ENCODE data around the gene ESYT1.
"Not testable (repeated sequence)": the region's sequence is repeated elsewhere in the genome, so short reads cannot be mapped to it uniquely, and the experiment has no call there.

The ESYT1 gene

DNA sequence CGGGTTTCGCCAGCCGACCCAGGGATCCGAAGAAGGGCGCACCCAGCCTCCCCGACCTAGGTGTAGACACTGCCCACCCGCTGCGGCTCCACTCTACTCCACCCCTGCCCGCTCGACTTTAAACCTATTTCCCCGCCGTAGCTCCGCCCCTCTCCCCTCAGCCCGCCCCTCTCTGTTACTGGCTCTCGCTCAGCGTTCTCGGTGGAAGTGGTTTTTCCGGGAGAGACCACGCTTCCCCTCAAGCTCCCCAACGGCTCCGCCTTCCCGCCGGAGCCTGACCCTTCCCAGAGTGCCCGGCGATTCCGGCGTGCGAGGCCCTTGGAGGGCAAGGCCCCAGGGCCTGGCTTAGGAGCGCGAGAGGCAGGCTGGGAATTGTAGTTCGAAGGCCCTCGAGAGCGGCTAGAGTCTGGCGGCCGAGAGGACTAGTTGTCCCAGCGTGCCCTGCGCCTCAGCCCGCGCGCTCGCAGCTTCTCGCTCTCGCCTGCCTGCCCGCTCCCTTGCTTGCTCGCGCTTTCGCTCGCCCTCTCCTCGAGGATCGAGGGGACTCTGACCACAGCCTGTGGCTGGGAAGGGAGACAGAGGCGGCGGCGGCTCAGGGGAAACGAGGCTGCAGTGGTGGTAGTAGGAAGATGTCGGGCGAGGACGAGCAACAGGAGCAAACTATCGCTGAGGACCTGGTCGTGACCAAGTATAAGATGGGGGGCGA, 23.8 kb upstream of the ESYT1 start, which contains the start of gene PA2G4:
TSS of gene PA2G4 (plus strand) at position 451 of the 706 bp plus-strand sequence. CDS start at position 630, 179 bp downstream.
- peak; percentile 92 to 96 for DNase-seq (ENCODE audit: low read depth in 1 of 2, low spot score in 1 of 2)

DNA sequence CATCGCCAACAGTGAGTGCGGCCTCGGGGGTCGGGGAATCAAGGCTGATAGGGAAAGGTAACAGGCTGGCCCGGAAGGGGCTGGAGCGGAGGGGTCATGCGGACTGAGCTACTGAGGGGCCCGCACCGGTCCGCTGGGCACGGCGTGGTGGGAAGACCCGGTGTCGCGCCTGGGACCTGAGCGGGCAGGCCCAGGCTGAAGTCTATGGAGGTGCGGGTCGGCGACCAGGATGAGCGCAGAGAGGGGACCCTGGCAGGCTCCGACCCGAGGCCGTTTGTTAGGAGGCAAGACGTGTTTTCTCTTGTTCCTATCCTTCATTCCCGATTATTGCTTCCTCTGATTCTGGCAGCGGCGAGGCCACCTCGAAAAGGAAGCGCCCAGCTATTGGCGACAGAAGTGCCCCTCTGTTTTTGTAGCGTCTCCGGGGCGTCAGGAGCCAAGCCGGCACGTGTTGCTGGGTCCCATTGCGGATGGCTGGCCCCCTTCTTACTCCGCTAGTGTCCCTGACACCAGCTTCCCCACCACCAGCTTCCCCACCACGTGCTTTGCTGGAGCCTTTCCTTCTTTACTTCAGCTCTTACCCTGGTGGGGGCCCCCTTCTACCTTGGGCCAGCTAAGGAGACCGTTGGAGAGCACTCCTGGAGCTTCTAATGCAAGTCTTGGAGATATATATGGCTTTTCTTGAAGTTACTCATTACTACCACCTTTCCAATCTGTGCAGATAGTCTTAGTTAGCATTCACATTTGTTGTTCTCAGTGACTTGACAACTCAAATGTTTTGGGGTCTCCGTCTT, 23.1 kb upstream of the ESYT1 start:
- DNase-seq (ENCODE audit: low read depth in 1 of 2, low spot score in 1 of 2), result peak; percentile 23 to 25

DNA sequence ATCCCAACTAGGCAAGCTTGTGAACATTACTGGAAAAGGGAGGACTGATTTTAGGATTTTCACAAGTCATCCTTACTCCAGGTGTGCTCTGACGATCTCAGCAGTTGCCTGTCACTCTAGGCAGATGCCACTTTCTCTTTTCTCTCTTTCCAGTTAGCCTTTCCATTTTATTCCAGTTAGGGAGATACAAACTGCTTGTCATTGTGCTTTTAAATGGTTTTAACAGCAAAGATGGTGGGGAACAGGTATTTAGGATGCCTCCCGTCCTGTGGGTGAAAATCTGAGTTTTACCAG, 22.5 kb upstream of the ESYT1 start:
- DNase-seq (ENCODE audit: low read depth in 1 of 2, low spot score in 1 of 2), result no peak

DNA sequence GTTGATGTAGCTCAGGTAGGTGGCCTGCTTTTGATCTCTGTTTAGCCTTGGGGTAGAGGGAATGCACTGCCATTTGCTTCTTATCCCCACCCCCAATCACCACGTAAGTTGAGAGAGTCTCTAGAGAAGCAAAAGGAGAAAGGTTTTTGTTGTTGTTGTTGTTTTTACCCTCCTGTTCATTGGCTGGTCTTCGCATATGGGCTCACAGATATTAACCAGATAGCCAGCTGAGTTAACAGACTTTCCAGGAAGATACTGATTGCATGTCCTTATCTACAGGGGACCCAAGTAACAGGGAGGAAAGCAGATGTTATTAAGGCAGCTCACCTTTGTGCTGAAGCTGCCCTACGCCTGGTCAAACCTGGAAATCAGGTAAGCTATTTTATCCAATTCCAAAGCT, 20.8 kb upstream of the ESYT1 start:
- DNase-seq (ENCODE audit: low read depth in 1 of 2, low spot score in 1 of 2), result no peak

DNA sequence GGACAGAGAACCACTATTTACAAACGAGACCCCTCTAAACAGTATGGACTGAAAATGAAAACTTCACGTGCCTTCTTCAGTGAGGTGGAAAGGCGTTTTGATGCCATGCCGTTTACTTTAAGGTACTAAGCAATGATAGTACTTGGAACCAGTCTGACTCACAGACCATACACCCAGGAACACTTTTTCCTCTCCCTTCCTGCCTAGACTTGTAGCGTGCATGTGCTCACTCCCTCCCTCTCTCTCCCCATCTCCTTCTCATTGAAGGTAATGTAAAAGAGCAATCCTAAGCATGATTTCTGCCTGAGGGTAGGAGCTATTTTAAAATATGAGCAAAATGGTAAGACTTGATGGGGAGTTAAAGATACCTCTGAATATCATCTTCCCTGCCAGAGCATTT, 17.5 kb upstream of the ESYT1 start:
- DNase-seq (ENCODE audit: low read depth in 1 of 2, low spot score in 1 of 2), result no peak

DNA sequence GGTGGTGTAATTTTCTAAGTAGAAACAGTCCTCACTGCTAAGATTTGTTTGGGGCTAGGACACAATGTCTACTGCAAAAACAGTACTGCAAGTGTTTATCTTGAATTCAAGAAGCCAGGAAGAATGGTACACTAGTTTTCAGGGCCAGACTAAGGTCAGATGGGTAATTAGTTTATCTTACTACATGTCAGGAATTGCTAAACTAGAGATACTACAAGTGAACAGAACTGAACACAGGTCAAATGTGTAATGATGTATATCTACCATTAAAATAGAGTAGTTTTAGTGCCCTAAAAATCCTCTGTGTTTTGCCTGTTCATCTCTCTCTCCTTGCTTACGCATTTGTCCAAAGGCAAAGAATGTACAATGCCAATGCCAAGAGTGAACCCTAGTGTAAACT, 14.0 kb upstream of the ESYT1 start:
- DNase-seq (ENCODE audit: low read depth in 1 of 2, low spot score in 1 of 2), result no peak

DNA sequence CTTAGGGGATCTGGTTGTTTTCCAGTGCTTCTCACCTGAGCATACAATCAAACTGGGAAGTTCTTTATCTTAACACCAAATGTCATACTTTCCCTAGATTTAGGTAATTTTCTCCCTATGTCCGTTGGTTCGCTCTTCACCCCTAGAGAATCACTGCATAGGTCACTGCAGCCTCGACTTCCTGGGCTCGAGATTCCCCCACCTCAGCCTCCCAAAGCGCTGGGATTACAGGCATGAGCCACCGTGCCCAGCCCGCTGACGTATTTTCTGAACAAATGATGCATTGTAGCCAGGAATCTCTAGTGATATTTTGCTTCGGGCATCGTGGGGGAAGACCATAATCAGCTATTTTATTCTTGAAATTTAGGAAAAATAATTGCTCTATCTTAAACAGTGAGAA, 12.7 kb upstream of the ESYT1 start:
- no peak for DNase-seq (ENCODE audit: low read depth in 1 of 2, low spot score in 1 of 2)

DNA sequence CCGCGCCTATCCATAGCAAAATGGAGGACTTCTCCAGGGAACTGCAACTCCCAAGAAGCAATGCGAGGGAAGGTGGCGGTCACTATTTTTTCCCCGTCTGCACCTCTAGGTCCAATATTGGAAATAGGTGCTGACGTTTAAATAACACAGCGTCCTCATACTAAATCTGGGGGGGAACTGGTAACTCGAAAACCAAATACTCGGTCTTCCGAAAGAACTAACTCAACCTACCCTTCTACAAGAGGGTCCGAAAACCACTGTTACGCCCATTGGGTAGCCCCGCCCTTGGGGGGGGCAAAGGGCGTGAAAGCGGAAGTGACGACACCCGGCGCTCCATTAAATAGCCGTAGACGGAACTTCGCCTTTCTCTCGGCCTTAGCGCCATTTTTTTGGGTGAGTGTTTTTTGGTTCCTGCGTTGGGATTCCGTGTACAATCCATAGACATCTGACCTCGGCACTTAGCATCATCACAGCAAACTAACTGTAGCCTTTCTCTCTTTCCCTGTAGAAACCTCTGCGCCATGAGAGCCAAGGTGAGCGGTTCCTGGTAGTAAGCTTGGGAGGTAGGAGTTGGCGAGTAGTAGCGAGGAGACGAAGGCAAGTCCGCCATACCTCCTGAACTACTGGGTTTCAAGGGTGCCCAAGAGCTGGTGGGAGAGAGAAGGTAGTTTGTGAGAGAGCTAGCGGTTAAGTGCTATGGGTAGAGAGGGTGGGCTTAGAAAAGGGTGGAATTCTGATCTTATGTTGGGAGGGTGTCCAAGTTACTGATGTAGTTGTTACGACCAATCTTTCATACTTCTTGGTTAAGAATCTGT, 11.6 kb upstream of the ESYT1 start, which contains the start of gene RPL41:
TSS of gene RPL41 (plus strand) at position 367 of the 815 bp plus-strand sequence.
- DNase-seq (ENCODE audit: low read depth in 1 of 2, low spot score in 1 of 2), result peak; percentile 91 to 94

DNA sequence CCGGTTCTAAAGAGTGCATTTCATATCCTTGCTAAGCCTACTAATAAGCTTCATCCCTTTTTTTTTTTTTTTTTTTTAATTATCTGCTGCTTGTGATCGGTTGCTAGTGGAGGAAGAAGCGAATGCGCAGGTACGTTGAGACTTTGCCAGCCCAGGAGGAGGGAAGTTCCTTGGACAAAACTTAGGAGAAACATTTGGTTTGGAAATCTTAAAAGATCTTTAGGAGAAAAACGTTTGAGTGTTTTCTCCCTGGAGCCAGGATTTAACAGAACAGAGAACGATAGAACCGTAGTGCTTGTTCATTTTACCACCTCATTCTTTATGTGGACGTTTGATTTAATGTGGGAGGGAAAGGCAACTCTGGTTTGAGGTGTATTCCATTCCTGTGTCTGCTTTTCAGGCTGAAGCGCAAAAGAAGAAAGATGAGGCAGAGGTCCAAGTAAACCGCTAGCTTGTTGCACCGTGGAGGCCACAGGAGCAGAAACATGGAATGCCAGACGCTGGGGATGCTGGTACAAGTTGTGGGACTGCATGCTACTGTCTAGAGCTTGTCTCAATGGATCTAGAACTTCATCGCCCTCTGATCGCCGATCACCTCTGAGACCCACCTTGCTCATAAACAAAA, 10.9 kb upstream of the ESYT1 start:
- not testable (repeated sequence) for DNase-seq (ENCODE audit: low read depth in 1 of 2, low spot score in 1 of 2)

DNA sequence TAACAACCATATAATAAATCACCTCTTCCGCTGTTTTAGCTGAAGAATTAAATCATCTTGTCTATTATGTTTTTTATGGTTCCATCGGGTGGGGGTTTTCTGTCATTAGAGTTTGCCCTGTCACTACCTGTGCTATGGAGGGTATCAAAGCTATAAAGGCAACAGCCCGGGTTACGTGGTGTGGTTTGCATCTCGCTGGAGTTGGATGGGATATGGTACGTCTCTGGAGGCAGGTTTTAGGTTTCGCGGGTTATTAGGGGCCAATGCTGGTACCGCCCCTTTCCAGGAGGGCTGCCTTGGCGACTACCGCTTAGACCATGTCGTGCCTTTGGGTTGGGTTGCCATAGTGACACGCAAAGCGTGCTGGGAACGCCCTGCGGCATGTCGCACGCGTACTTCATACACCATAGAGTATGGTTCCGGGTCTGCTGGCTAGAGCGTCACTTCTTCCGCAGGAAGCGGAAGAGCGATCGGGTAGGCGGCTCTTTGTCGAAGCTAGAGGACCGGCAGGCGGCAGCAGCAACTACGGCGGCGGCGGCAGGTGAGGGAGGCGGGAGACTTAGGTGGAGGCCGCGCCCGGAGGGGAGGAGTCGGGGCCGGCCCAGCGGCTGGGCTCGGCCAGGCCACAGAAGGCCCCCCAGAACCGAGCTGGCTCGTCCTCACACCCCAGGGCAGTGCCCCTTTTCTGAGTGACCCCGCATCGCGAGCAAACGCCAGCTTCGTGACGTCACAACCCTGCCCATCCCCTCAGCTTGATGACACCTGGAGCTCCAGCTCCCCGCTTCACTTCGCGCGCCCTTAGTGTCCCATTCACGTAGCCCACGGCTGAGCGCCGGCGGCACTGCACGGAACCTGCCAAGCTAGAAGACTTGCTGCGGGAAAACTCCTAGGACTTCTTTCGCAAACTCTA, 10.0 kb upstream of the ESYT1 start, which contains the start of gene ZC3H10:
TSS of gene ZC3H10 (plus strand) at position 489 of the 910 bp plus-strand sequence. CDS start 2,297 bp downstream, outside the sequence.
- DNase-seq (ENCODE audit: low read depth in 1 of 2, low spot score in 1 of 2), result peak; percentile 93 to 100

DNA sequence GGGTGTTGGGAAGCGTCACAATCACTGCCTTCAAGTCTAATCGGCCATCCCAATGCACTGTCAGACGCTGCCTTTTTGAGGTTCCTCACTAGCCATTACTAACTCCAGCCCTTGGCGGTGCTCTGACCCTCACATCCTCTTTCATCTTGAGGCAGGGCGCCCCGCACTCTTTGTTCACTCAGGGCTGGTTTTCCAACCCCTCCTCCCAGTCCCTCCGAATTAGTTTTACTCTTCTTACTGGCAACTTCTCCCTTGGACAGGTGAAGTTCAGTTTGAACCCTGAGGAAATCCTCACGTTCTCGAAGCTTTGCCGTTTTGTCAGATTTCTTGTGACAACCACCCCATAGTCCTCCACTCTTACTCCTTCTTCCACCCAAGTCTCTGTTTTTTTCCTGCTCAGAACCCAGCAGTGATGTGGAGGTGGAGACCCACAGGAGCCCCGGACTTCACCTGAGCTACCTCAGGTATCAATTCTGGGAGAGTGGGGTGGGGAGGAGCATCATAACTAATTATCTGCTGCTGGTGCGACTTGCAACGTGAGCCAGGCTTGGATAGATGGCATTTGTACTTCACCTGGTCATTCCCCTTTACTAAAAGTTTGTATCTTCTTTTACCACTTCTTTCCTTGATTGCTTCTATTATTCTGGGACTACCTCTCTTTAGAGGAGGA, 9.2 kb upstream of the ESYT1 start:
- DNase-seq (ENCODE audit: low read depth in 1 of 2, low spot score in 1 of 2), result no peak

DNA sequence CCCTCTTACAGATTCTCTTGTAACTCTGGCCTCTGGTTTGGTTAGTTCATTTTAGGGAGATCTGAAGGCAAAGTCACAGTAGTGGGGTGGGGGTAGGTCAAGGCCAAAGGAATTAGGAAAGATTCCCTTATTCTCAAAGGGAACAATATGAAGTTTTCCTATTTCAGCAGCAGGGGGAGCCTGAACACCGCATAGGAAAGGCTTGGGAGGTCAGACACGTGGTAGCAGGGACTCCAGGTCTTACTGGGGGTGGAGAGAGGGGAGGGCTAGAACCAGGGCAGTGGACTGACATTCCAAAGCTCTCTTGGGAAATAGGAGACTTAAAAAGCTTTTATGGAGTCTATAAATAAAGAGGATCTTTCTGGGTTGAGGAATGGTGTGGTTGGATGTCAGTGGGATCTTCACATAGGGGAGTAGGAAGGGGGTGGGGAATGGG, 8.7 kb upstream of the ESYT1 start:
- DNase-seq (ENCODE audit: low read depth in 1 of 2, low spot score in 1 of 2), result peak in 1 of 2 donors; percentile 57

DNA sequence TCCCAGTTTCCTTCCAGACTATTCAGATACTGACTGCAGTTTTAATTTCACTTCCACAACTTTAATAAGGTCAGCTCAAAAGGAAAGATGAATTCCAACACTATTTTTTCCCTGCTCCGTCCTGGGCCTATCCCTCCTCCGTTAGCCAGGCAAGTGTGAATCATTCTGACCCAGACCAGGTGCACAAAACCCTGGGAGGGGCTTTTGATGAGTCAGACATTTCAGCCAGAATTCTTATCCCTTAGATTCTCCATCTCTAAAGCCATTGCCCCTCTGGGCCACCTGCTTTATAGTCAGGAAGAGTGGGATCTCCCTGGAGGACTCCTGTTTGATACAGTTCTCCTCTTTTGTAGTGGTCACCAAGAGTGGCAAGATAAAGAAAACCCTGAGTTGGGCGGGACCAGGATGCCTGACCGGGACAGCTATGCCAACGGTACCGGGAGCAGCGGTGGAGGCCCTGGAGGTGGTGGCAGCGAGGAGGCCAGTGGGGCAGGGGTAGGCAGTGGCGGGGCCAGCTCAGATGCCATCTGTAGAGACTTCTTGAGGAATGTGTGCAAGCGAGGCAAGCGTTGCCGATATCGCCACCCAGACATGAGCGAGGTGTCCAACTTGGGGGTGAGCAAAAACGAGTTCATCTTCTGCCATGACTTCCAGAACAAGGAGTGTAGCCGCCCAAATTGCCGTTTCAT, 7.8 kb upstream of the ESYT1 start:
- DNase-seq (ENCODE audit: low read depth in 1 of 2, low spot score in 1 of 2), result no peak

DNA sequence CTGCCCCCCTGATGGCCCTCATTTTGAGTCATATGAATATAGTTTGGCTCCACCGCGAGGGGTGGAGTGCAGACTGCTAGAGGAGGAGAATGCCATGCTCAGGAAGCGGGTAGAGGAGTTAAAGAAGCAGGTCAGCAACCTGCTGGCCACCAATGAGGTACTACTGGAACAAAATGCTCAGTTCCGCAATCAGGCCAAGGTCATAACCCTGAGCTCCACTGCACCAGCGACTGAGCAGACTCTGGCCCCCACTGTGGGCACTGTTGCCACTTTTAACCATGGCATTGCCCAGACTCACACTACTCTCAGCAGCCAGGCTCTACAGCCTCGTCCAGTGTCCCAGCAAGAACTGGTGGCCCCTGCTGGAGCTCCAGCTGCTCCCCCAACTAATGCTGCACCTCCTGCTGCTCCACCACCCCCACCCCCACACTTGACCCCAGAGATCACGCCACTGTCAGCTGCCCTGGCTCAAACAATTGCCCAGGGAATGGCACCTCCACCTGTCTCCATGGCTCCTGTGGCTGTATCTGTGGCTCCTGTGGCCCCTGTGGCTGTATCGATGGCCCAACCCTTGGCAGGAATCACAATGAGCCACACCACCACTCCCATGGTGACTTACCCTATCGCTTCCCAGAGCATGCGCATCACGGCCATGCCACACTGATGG, 6.7 kb upstream of the ESYT1 start:
- no peak for DNase-seq (ENCODE audit: low read depth in 1 of 2, low spot score in 1 of 2)

DNA sequence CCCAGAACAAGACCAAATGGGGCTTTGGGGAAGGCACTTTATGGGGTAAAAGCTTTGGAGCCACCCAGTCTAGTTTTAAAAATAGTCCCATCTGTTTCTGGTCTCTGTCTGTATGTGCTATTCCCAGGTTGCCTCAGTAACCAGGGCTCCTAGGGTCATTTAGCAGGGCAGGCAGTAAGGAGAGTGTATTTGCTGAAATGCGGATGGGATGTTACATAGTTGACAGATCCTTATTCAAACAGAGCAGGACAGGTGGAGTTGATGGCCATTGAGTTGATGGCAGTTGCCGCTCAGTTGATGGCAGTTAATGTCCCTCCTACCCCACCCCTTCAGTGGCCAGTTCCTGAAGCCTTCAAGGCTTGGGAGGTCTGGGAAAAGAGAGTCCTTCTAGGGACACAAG, 5.4 kb upstream of the ESYT1 start:
- no peak for DNase-seq (ENCODE audit: low read depth in 1 of 2, low spot score in 1 of 2)

DNA sequence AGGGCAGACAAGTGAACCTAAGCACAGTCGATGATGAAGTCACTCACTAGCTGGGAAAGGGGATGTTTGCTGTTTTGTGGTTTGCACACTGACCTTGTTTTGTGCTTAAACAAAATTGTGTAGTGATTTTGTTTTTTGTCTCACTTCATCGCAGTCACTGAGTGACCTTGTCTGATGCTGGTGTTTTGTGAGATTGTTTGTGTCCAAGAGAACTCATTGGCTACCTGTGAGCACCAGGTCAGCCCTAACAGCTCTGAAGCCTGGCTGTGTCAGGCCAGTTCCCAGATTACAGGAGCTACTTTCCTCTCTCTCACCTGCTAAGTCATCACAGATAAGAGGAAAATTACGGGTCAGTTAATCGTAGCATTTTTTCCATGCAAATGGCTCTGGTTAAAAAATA, 3.9 kb upstream of the ESYT1 start:
- DNase-seq (ENCODE audit: low read depth in 1 of 2, low spot score in 1 of 2), result no peak

DNA sequence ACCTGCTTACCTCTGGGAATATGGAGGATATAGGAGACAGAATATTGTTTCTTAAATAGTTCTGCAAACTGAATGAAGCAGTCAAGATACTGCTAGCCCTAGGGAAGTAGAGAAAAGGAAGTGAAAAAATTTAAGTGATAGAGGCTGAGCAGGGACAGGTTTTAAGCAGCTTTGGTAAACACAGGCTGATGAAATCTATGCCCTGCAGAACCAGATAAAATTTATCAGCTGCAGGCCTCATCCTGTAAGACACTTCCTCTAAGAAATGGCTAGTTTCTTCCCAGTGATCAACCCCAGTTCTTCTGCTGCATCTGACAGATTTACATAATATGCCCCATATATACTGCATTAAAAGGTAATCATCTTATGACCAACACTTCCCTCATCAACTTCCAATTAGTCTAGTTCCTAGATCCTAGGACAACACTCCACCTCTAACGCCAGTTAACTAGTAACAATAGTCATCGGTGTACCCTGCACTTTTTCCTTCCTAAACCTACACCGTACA, 1.3 kb upstream of the ESYT1 start:
- DNase-seq (ENCODE audit: low read depth in 1 of 2, low spot score in 1 of 2), result no peak

DNA sequence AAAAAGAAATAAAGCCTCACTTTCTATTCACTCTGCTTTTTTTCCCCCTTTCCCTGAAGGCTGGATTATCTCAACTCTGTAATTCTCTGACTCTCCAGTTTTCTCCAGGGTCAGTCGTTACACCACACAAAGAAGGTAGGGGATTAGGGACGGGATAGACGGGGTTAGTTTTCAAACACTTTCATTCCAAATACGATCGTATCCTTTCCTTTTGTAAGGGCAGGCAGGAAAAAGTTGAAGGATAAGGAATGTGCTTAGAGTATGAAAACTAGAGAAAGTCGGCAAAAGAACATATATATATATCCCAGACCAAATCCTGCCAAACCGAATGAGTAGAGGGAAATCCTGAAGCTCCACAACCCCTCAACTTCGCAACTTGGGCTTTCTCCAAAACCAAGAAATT, 581 bp upstream of the ESYT1 start:
- DNase-seq (ENCODE audit: low read depth in 1 of 2, low spot score in 1 of 2), result no peak

Data from activated CD4-positive, alpha-beta T cell treated with anti-CD3 and anti-CD28 coated beads, Interleukin-2, amount 50 U/mL, for 24 hours (primary cell).